HCT116 (cell line): ENCODE data around the gene THBS4. TPM values are rescaled to one million over a fixed set of nuclear protein-coding genes. Genes with fewer than 3 reads are reported as not detected.

Source experiments
- ATAC-seq: fragments of 200-7000 bp; cut with Tn5 transposase; 2 replicates; pipeline ENCODE4 v1.9.1; 2020; ENCODE audit warnings: mild to moderate bottlenecking, moderate library complexity
- BruUV-seq: library from RNA; stranded (reverse); fragments of 400-500 nt; replicated peaks from 2 replicates; lab custom pipeline; 2021; lab: Mats Ljungman, UMichigan
- CTCF ChIA-PET: fragments of 300-600 bp; sonication (Branson Sonifier 250); formaldehyde crosslinking; loops from one replicate; lab custom pipeline; 2021; ENCODE audit warnings: antibody characterized with exemption; lab: Charles Lee
- POLR2A ChIA-PET: fragments of 300-600, 350-600 bp; sonication (Branson Sonifier 250); formaldehyde crosslinking; loops from one replicate; lab custom pipeline; 2021; ENCODE audit warnings: antibody characterized with exemption; lab: Charles Lee
- RAD21 ChIA-PET, 2 experiments: fragments of 300-600 bp; sonication (Branson Sonifier 250); formaldehyde crosslinking; loops; one replicate each; lab custom pipeline; 2023; ENCODE audit warnings: low total read pairs in 2 of 2; ENCODE audit not compliant: uncharacterized antibody in 2 of 2, unreplicated experiment in 2 of 2, low non-redundant PET in 1 of 2; lab: Charles Lee
- DNase-seq: peaks from one replicate; pipeline ENCODE4 v3.0.0-alpha.2; 2010; ENCODE audit warnings: low read depth, low spot score
- H2AFZ ChIP-seq: fragments of 200-600 bp; shearing (Covaris generic), sonication (generic); 2 replicates; pipeline ENCODE4 v1.6.1; 2017; ENCODE audit warnings: low read depth, mixed run types, mixed read lengths, antibody characterized with exemption, low read length; ENCODE audit not compliant: poor library complexity, severe bottlenecking
- H3K27ac ChIP-seq: 2 replicates; pipeline ENCODE4 v1.5.1; 2012; ENCODE audit warnings: low read depth, low read length
- H3K27me3 ChIP-seq: fragments of 200-600 bp; sonication (generic); 2 replicates; pipeline ENCODE4 v1.6.1; 2016; ENCODE audit warnings: mixed run types, low read length, mixed read lengths; ENCODE audit not compliant: insufficient read depth
- H3K36me3 ChIP-seq, 2 experiments: fragments of 200-500 bp in 1 of 2; fragments of 200-600 bp in 1 of 2; sonication (Bioruptor generic) in 1 of 2; sonication (generic) in 1 of 2; 2 replicates each; pipeline versions ENCODE4 v1.5.1 to v1.6.1; 2014 to 2016; ENCODE audit warnings: low read length in 2 of 2, inconsistent platforms in 1 of 2, mixed read lengths in 1 of 2, mixed run types in 1 of 2; ENCODE audit not compliant: insufficient read depth in 2 of 2, control insufficient read depth in 1 of 2
- H3K4me1 ChIP-seq, 2 experiments: fragments of 200-600 bp in 1 of 2; sonication (generic) in 1 of 2; 2 replicates each; pipeline versions ENCODE4 v1.5.1 to v1.6.1; 2012 to 2017; ENCODE audit warnings: low read length in 2 of 2, inconsistent platforms in 1 of 2, mild to moderate bottlenecking in 1 of 2, mixed read lengths in 1 of 2, mixed run types in 1 of 2, moderate library complexity in 1 of 2; ENCODE audit not compliant: insufficient read depth in 2 of 2, control insufficient read depth in 1 of 2
- H3K4me2 ChIP-seq: fragments of 200-600 bp; sonication (generic); 2 replicates; pipeline ENCODE4 v1.6.1; 2017; ENCODE audit warnings: mixed run types, low read length, mixed read lengths
- H3K4me3 ChIP-seq, 2 experiments: fragments of 200-600 bp in 1 of 2; sonication (generic) in 1 of 2; replicated peaks in 1 of 2; 2 replicates each; pipeline ENCODE4 v1.5.1; 2011 to 2016; ENCODE audit warnings: low read length in 2 of 2, control low read depth in 1 of 2, low read depth in 1 of 2, mild to moderate bottlenecking in 1 of 2, mixed read lengths in 1 of 2, mixed run types in 1 of 2
- H3K79me2 ChIP-seq: fragments of 200-600 bp; sonication (generic); 2 replicates; pipeline ENCODE4 v1.6.1; 2017; ENCODE audit warnings: mild to moderate bottlenecking, mixed run types, low read length, moderate library complexity, mixed read lengths; ENCODE audit not compliant: insufficient read depth
- H3K9ac ChIP-seq: fragments of 200-600 bp; sonication (generic); 2 replicates; pipeline ENCODE4 v1.6.1; 2016; ENCODE audit warnings: low read length, mixed read lengths
- H3K9me2 ChIP-seq: fragments of 200-600 bp; sonication (generic), shearing (Covaris generic); 2 replicates; pipeline ENCODE4 v1.6.1; 2017; ENCODE audit warnings: mixed run types, mild to moderate bottlenecking, moderate library complexity; ENCODE audit not compliant: insufficient read depth
- H3K9me3 ChIP-seq, 2 experiments: fragments of 200-500 bp in 1 of 2; fragments of 200-600 bp in 1 of 2; sonication (Bioruptor generic) in 1 of 2; sonication (generic) in 1 of 2; 2 replicates each; pipeline ENCODE4 v1.6.1; 2014 to 2017; ENCODE audit warnings: low read length in 2 of 2, mixed read lengths in 2 of 2, inconsistent platforms in 1 of 2, low read depth in 1 of 2, mild to moderate bottlenecking in 1 of 2, mixed run types in 1 of 2, moderate library complexity in 1 of 2; ENCODE audit not compliant: control insufficient read depth in 1 of 2, insufficient read depth in 1 of 2
- H4K20me1 ChIP-seq: fragments of 200-600 bp; sonication (generic), shearing (Covaris generic); 2 replicates; pipeline ENCODE4 v1.6.1; 2017; ENCODE audit warnings: mixed run types, mild to moderate bottlenecking, moderate library complexity; ENCODE audit not compliant: insufficient read depth
- CBX3 ChIP-seq: IDR thresholded peaks from 2 replicates; pipeline ENCODE4 v1.6.1; 2012; ENCODE audit warnings: low read depth
- CEBPB ChIP-seq: IDR thresholded peaks from 2 replicates; pipeline ENCODE4 v1.6.1; 2012; ENCODE audit warnings: low read depth
- ELF1 ChIP-seq: IDR thresholded peaks from 2 replicates; pipeline ENCODE4 v1.6.1; 2012; ENCODE audit warnings: low read depth, borderline replicate concordance
- EZH2 ChIP-seq: fragments of 200-600 bp; sonication (generic); IDR thresholded peaks from 2 replicates; pipeline ENCODE4 v1.6.1; 2017; ENCODE audit warnings: antibody characterized with exemption, mixed run types
- FOSL1 ChIP-seq: IDR thresholded peaks from 2 replicates; pipeline ENCODE4 v1.6.1; 2012; ENCODE audit warnings: low read depth
- POLR2A ChIP-seq: IDR thresholded peaks from 2 replicates; pipeline ENCODE4 v1.7.0; 2011; ENCODE audit warnings: borderline replicate concordance; ENCODE audit not compliant: insufficient read depth, insufficient read length; ENCODE audit errors: extremely low read depth
- SIN3A ChIP-seq: IDR thresholded peaks from 2 replicates; pipeline ENCODE4 v1.6.1; 2012; ENCODE audit warnings: low read depth
- SRF ChIP-seq: IDR thresholded peaks from 2 replicates; pipeline ENCODE4 v1.6.1; 2012; ENCODE audit warnings: low read depth
- TCF7L2 ChIP-seq: IDR thresholded peaks from 2 replicates; pipeline ENCODE4 v1.7.0; 2011; ENCODE audit warnings: borderline replicate concordance, inconsistent platforms; ENCODE audit not compliant: insufficient read depth, insufficient read length; ENCODE audit errors: extremely low read depth
- YY1 ChIP-seq: IDR thresholded peaks from 2 replicates; pipeline ENCODE4 v1.6.1; 2011; ENCODE audit warnings: low read length, low read depth, moderate library complexity, mild to moderate bottlenecking; ENCODE audit not compliant: insufficient replicate concordance; ENCODE audit errors: extremely low read depth
- ZFX ChIP-seq: fragments of 450-650 bp; IDR thresholded peaks from 2 replicates; pipeline ENCODE4 v1.6.1; 2017
- ZNF274 ChIP-seq: fragments of 200-500 bp; sonication (Bioruptor generic); IDR thresholded peaks from 2 replicates; pipeline ENCODE4 v1.6.1; 2014; ENCODE audit warnings: mild to moderate bottlenecking, low read depth, low read length, inconsistent platforms
- intact Hi-C: fragments of 100-400 bp; cut with micrococcal nuclease; formaldehyde crosslinking; loops from 2 replicates; pipeline ENCODE4 v1.10.0; 2022
- total RNA-seq: library from RNA; stranded (reverse); gene quantifications from one replicate; pipeline ENCODE4 v1.2.1, GENCODE V29; 2021; ENCODE audit not compliant: unreplicated experiment
- TF ChIP-seq, protein P1 (sequence below): IDR thresholded peaks from 2 replicates; pipeline ENCODE4 v1.6.1; 2012; ENCODE audit warnings: low read depth
- TF ChIP-seq, protein P2 (sequence below): IDR thresholded peaks from 2 replicates; pipeline ENCODE4 v1.6.1; 2012

The THBS4 gene
- total RNA-seq, 1 experiment from 2014 or later: 1.5 TPM

DNA sequence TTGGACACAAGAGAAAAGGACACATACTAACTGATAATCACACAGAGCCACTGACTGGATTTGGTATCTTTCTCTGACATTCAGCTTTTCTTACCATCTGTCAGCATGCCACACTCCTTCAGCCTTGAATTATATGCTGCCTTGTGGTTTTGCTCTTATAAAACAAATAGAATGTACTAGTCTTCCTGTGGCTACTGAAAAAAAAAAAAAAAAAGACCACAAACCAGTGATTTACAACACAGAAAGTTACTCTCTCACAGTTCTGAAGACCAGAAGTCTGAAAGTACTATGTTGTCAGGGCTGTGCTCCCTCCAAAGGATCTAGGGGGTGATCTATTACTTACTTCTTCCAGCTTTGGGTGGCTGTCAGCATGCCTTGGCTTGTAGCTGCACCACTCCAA is 82.3 kb downstream of the THBS4 start:
- DNase-seq (no peak), ATAC-seq (no peak)
- Histone ChIP-seq H3K79me2 (no peaks in the 10 kb centered on the region), H3K4me1 (no peaks in the 10 kb centered on the region), H3K4me2 (no peak overlapping the region), H3K27ac (no peak overlapping the region), H3K36me3 (no peaks in the 10 kb centered on the region), H4K20me1 (no peaks in the 10 kb centered on the region), H3K4me3 (no peak overlapping the region), H3K27me3 (no peaks in the 10 kb centered on the region), H3K9ac (no peak overlapping the region), H3K9me3 (no peaks in the 10 kb centered on the region), H3K9me2 (no peaks in the 10 kb centered on the region), H2AFZ (no peak overlapping the region)
- TF ChIP-seq EZH2: no peak
- no peak for TF ChIP-seq SIN3A
- no peak for TF ChIP-seq YY1
- TF ChIP-seq CBX3: no peak
- TF ChIP-seq POLR2A: no peak
- no peak for TF ChIP-seq CEBPB
- TF ChIP-seq, protein P1, sequence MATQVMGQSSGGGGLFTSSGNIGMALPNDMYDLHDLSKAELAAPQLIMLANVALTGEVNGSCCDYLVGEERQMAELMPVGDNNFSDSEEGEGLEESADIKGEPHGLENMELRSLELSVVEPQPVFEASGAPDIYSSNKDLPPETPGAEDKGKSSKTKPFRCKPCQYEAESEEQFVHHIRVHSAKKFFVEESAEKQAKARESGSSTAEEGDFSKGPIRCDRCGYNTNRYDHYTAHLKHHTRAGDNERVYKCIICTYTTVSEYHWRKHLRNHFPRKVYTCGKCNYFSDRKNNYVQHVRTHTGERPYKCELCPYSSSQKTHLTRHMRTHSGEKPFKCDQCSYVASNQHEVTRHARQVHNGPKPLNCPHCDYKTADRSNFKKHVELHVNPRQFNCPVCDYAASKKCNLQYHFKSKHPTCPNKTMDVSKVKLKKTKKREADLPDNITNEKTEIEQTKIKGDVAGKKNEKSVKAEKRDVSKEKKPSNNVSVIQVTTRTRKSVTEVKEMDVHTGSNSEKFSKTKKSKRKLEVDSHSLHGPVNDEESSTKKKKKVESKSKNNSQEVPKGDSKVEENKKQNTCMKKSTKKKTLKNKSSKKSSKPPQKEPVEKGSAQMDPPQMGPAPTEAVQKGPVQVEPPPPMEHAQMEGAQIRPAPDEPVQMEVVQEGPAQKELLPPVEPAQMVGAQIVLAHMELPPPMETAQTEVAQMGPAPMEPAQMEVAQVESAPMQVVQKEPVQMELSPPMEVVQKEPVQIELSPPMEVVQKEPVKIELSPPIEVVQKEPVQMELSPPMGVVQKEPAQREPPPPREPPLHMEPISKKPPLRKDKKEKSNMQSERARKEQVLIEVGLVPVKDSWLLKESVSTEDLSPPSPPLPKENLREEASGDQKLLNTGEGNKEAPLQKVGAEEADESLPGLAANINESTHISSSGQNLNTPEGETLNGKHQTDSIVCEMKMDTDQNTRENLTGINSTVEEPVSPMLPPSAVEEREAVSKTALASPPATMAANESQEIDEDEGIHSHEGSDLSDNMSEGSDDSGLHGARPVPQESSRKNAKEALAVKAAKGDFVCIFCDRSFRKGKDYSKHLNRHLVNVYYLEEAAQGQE: no peak
- no peak for TF ChIP-seq SRF
- TF ChIP-seq ZFX: no peak
- no peak for TF ChIP-seq ELF1
- no peak for TF ChIP-seq TCF7L2
- no peak for TF ChIP-seq FOSL1
- TF ChIP-seq, protein P2, sequence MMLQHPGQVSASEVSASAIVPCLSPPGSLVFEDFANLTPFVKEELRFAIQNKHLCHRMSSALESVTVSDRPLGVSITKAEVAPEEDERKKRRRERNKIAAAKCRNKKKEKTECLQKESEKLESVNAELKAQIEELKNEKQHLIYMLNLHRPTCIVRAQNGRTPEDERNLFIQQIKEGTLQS: no peak
- TF ChIP-seq ZNF274: no peak
- RAD21 ChIA-PET: no interaction called here
- POLR2A ChIA-PET: no interaction called here
- intact Hi-C loops: no loop called here
- CTCF ChIA-PET: no interaction called here
- no TSS peak for BruUV-seq
